Keratinocyte (primary cell): ENCODE measurements around the gene ACACB. TPM values are rescaled to one million over a fixed set of nuclear protein-coding genes. Genes with fewer than 3 reads are reported as not detected.

Experiments
- DNase-seq: peaks from one replicate; pipeline ENCODE4 v3.0.0-alpha.2; 2011; ENCODE audit warnings: low read depth, missing footprints, low spot score
- FAIRE-seq: peaks from 2 replicates; lab custom pipeline; 2011; peaks lifted over from hg19 to GRCh38; lab: Jason Lieb, UNC
- H2AFZ ChIP-seq: 2 replicates; pipeline ENCODE4 v1.6.0; 2012; ENCODE audit warnings: low read length, control low read depth, inconsistent platforms; ENCODE audit not compliant: control insufficient read depth
- H3K27ac ChIP-seq: 2 replicates; pipeline ENCODE4 v1.5.1; 2011; ENCODE audit warnings: low read length; ENCODE audit not compliant: control insufficient read depth, insufficient read depth
- H3K27me3 ChIP-seq: 3 replicates; pipeline ENCODE4 v1.6.0; 2011; ENCODE audit warnings: low read length; ENCODE audit not compliant: control insufficient read depth, insufficient read depth; ENCODE audit errors: extremely low read depth
- H3K36me3 ChIP-seq, 2 experiments: 2 replicates in 1 of 2; 3 replicates in 1 of 2; pipeline ENCODE4 v1.5.1; 2011; ENCODE audit warnings: low read length in 2 of 2, mild to moderate bottlenecking in 1 of 2; ENCODE audit not compliant: control insufficient read depth in 2 of 2, insufficient read depth in 2 of 2; ENCODE audit errors: extremely low read depth in 1 of 2
- H3K4me1 ChIP-seq: 3 replicates; pipeline ENCODE4 v1.5.1; 2011; ENCODE audit warnings: low read length; ENCODE audit not compliant: control insufficient read depth, insufficient read depth; ENCODE audit errors: extremely low read depth
- H3K4me2 ChIP-seq: 3 replicates; pipeline ENCODE4 v1.6.0; 2011; ENCODE audit warnings: low read depth, low read length; ENCODE audit not compliant: control insufficient read depth, insufficient read depth; ENCODE audit errors: extremely low read depth
- H3K4me3 ChIP-seq, 3 experiments: fragments of 200-600 bp in 1 of 3; sonication (generic) in 1 of 3; 2 replicates in 2 of 3; 3 replicates in 1 of 3; pipeline ENCODE4 v1.5.1; 2011 to 2016; ENCODE audit warnings: low read length in 3 of 3, mild to moderate bottlenecking in 3 of 3, control low read depth in 2 of 3, inconsistent platforms in 1 of 3, low read depth in 1 of 3, mixed read lengths in 1 of 3, mixed run types in 1 of 3, moderate library complexity in 1 of 3; ENCODE audit not compliant: control insufficient read depth in 2 of 3, insufficient read depth in 2 of 3; ENCODE audit errors: extremely low read depth in 1 of 3
- H3K79me2 ChIP-seq: 2 replicates; pipeline ENCODE4 v1.6.0; 2012; ENCODE audit warnings: low read length; ENCODE audit not compliant: control insufficient read depth, insufficient read depth
- H3K9ac ChIP-seq: 3 replicates; pipeline ENCODE4 v1.6.0; 2011; ENCODE audit warnings: low read length; ENCODE audit not compliant: control insufficient read depth, insufficient read depth; ENCODE audit errors: extremely low read depth
- H3K9me1 ChIP-seq: 3 replicates; pipeline ENCODE4 v1.6.0; 2011; ENCODE audit warnings: low read length; ENCODE audit not compliant: control insufficient read depth, insufficient read depth; ENCODE audit errors: extremely low read depth
- H3K9me3 ChIP-seq: 2 replicates; pipeline ENCODE4 v1.5.1; 2012; ENCODE audit warnings: low read depth, low read length; ENCODE audit not compliant: control insufficient read depth
- H4K20me1 ChIP-seq: 3 replicates; pipeline ENCODE4 v1.6.0; 2011; ENCODE audit warnings: low read length; ENCODE audit not compliant: control insufficient read depth, insufficient read depth; ENCODE audit errors: extremely low read depth
- CTCF ChIP-seq, 3 experiments: IDR thresholded peaks in 1 of 3; conservative IDR thresholded peaks in 1 of 3; optimal IDR thresholded peaks in 1 of 3; 2 replicates in 2 of 3; 3 replicates in 1 of 3; pipeline versions ENCODE3 to v1.5.1; 2011; ENCODE audit warnings: low read length in 3 of 3, mild to moderate bottlenecking in 3 of 3, moderate library complexity in 2 of 3, control low read depth in 1 of 3, inconsistent platforms in 1 of 3; ENCODE audit not compliant: insufficient read depth in 2 of 3; ENCODE audit errors: extremely low read depth in 1 of 3
- EZH2 ChIP-seq: IDR thresholded peaks from one replicate; pipeline ENCODE4 v1.6.1; 2012; ENCODE audit warnings: inconsistent platforms, mild to moderate bottlenecking, low read length, moderate library complexity
- dilution Hi-C: fragments of 300-500 bp; cut with MboI; formaldehyde crosslinking; loops from one replicate; pipeline ENCODE4 v1.7.0; 2020; ENCODE audit warnings: low sequenced_read_pairs; ENCODE audit not compliant: extremely low pct_ligation_motif_present
- polyA plus RNA-seq, 5 experiments: library from polyadenylated mRNA; depleted of rRNA in 3 of 5; stranded (reverse) in 3 of 5; stranded (forward) in 1 of 5; unstranded in 1 of 5; fragments of >200 nt; gene quantifications; 1 replicate in 1 of 5; 2 replicates in 3 of 5; 3 replicates in 1 of 5; pipeline versions ENCODE4 v1.2.1 to v1.2.3, GENCODE V29; 2011 to 2012; ENCODE audit warnings: missing spikeins in 2 of 5, low read depth in 1 of 5, low replicate concordance in 1 of 5

ACACB gene
- polyA plus RNA-seq, 1 donor (not counting 4 experiments of a cell fraction or from before 2014, with no cell fraction given) = 1.3 TPM

GRCh38 chr12:109287181-109287580 is 170.8 kb downstream of the ACACB start:
- no peaks in the 10 kb centered on the region for H3K4me1 ChIP-seq
- H3K27me3 ChIP-seq = peaks cover 17% of the 10 kb centered on the region
- H2AFZ ChIP-seq = no peak overlapping the region
- no peak overlapping the region for H3K27ac ChIP-seq
- dilution Hi-C loops = no loop called here
- H3K4me2 ChIP-seq = no peak overlapping the region
- no peaks in the 10 kb centered on the region for H3K36me3 ChIP-seq
- H3K4me3 ChIP-seq = no peak overlapping the region
- TF ChIP-seq EZH2 = no peak
- TF ChIP-seq CTCF (optimal IDR thresholded peaks at IDR 0.05 in 1 of 3, IDR thresholded peaks at IDR 0.05 in 1 of 3, conservative IDR thresholded peaks at IDR 0.05 in 1 of 3; ENCODE audit: extremely low read depth in 1 of 3, insufficient read depth in 2 of 3, low read length in 3 of 3) = no peak
- no peak overlapping the region for H3K9ac ChIP-seq
- FAIRE-seq = no peak
- H4K20me1 ChIP-seq = no peaks in the 10 kb centered on the region
- no peaks in the 10 kb centered on the region for H3K79me2 ChIP-seq
- H3K9me3 ChIP-seq = no peaks in the 10 kb centered on the region
- DNase-seq = no peak
- H3K9me1 ChIP-seq = no peaks in the 10 kb centered on the region

- no peaks in the 10 kb centered on the region for H3K36me3 ChIP-seq
Observed at GRCh38 chr12:109287811-109288469, 171.6 kb downstream of the ACACB start.

More at GRCh38 chr12:109287811-109288469, 171.6 kb downstream of the ACACB start:
- no peak for FAIRE-seq
- Histone ChIP-seq H3K27me3 (peaks cover 23% of the 10 kb centered on the region), H3K9ac (no peak overlapping the region), H3K27ac (no peak overlapping the region), H2AFZ (no peak overlapping the region), H4K20me1 (no peaks in the 10 kb centered on the region), H3K4me3 (no peak overlapping the region), H3K4me1 (no peaks in the 10 kb centered on the region), H3K9me1 (no peaks in the 10 kb centered on the region), H3K79me2 (no peaks in the 10 kb centered on the region), H3K4me2 (no peak overlapping the region), H3K9me3 (no peaks in the 10 kb centered on the region)
- TF ChIP-seq EZH2 (no peak), CTCF (optimal IDR thresholded peaks at IDR 0.05 in 1 of 3, IDR thresholded peaks at IDR 0.05 in 1 of 3, conservative IDR thresholded peaks at IDR 0.05 in 1 of 3; ENCODE audit: extremely low read depth in 1 of 3, insufficient read depth in 2 of 3, low read length in 3 of 3) (no peak)
- dilution Hi-C loops = no loop called here
- no peak for DNase-seq
